WTC11 (cell line): ENCODE results near the gene MPST. TPM values are rescaled to one million over a fixed set of nuclear protein-coding genes. Genes with fewer than 3 reads are reported as not detected.

Source experiments
- ATAC-seq: fragments of 200-7000 bp; cut with Tn5 transposase; 2 replicates; pipeline ENCODE4 v1.10.0; 2021; ENCODE audit warnings: mild to moderate bottlenecking, moderate library complexity
- CTCF ChIA-PET: fragments of 300-600 bp; sonication (Branson Sonifier 250); formaldehyde crosslinking; loops from one replicate; lab custom pipeline; 2021; ENCODE audit warnings: antibody characterized with exemption; lab: Charles Lee
- POLR2A ChIA-PET: fragments of 350-600 bp; sonication (Branson Sonifier 250); formaldehyde crosslinking; loops from one replicate; lab custom pipeline; 2021; ENCODE audit warnings: antibody characterized with exemption; lab: Charles Lee
- DNase-seq: peaks from one replicate; pipeline ENCODE4 v3.0.0; 2021; ENCODE audit warnings: low spot score
- H3K27ac Mint-ChIP-seq: 2 replicates; pipeline ENCODE4 v1.8.0; 2021; ENCODE audit warnings: mixed read lengths
- H3K27me3 Mint-ChIP-seq: 2 replicates; pipeline ENCODE4 v1.8.0; 2021; ENCODE audit warnings: low read depth, mild to moderate bottlenecking, moderate library complexity, mixed read lengths
- H3K36me3 Mint-ChIP-seq: 2 replicates; pipeline ENCODE4 v1.8.0; 2021; ENCODE audit warnings: mixed read lengths
- H3K4me1 Mint-ChIP-seq: 2 replicates; pipeline ENCODE4 v1.8.0; 2022; ENCODE audit warnings: mixed read lengths
- H3K4me3 Mint-ChIP-seq: 2 replicates; pipeline ENCODE4 v1.8.0; 2021; ENCODE audit warnings: mild to moderate bottlenecking, moderate library complexity, mixed read lengths
- H3K9me3 Mint-ChIP-seq: 2 replicates; pipeline ENCODE4 v1.8.0; 2021; ENCODE audit warnings: mixed read lengths
- CREM ChIP-seq: sonication (generic); formaldehyde crosslinking; IDR thresholded peaks from 2 replicates; pipeline ENCODE4 v1.8.1; 2022; ENCODE audit warnings: mild to moderate bottlenecking, missing genetic modification reagents, moderate library complexity
- E2F1 ChIP-seq: sonication (generic); formaldehyde crosslinking; IDR thresholded peaks from 2 replicates; pipeline ENCODE4 v1.8.0; 2022; ENCODE audit warnings: mild to moderate bottlenecking, missing genetic modification reagents
- ERG ChIP-seq: fragments of 250-450 bp; sonication (Bioruptor Pico); IDR thresholded peaks from 2 replicates; pipeline ENCODE4 v1.8.0; 2021; ENCODE audit warnings: mild to moderate bottlenecking
- FOXK1 ChIP-seq: sonication (generic); formaldehyde crosslinking; IDR thresholded peaks from 2 replicates; pipeline ENCODE4 v1.8.0; 2022; ENCODE audit warnings: mild to moderate bottlenecking, moderate library complexity, missing genetic modification reagents
- FOXP1 ChIP-seq: sonication (generic); formaldehyde crosslinking; IDR thresholded peaks from 2 replicates; pipeline ENCODE4 v1.8.0; 2022; ENCODE audit warnings: missing genetic modification reagents, mild to moderate bottlenecking, moderate library complexity, borderline replicate concordance
- MLX ChIP-seq: sonication (generic); formaldehyde crosslinking; IDR thresholded peaks from 2 replicates; pipeline ENCODE4 v1.8.1; 2023; ENCODE audit warnings: mild to moderate bottlenecking, missing genetic modification reagents, moderate library complexity
- PRDM15 ChIP-seq: sonication (generic); formaldehyde crosslinking; IDR thresholded peaks from 2 replicates; pipeline ENCODE4 v1.8.0; 2022; ENCODE audit warnings: missing genetic modification reagents
- TEAD1 ChIP-seq: sonication (generic); formaldehyde crosslinking; IDR thresholded peaks from 2 replicates; pipeline ENCODE4 v1.8.0; 2022; ENCODE audit warnings: mild to moderate bottlenecking, missing genetic modification reagents
- USF1 ChIP-seq: sonication (generic); formaldehyde crosslinking; IDR thresholded peaks from 2 replicates; pipeline ENCODE4 v1.8.0; 2022; ENCODE audit warnings: mild to moderate bottlenecking, missing genetic modification reagents
- ZBTB21 ChIP-seq: sonication (generic); formaldehyde crosslinking; IDR thresholded peaks from 2 replicates; pipeline ENCODE4 v1.8.1; 2023; ENCODE audit warnings: mild to moderate bottlenecking, missing genetic modification reagents, borderline replicate concordance
- ZNF263 ChIP-seq: sonication (generic); formaldehyde crosslinking; IDR thresholded peaks from 2 replicates; pipeline ENCODE4 v1.8.1; 2022; ENCODE audit warnings: low read depth, mild to moderate bottlenecking, moderate library complexity, missing genetic modification reagents
- ZNF396 ChIP-seq: fragments of 250-450 bp; sonication (Bioruptor Pico); IDR thresholded peaks from 2 replicates; pipeline ENCODE4 v1.8.0; 2021; ENCODE audit warnings: mild to moderate bottlenecking, moderate library complexity, borderline replicate concordance
- ZNF532 ChIP-seq: fragments of 250-450 bp; sonication (Bioruptor Pico); IDR thresholded peaks from 2 replicates; pipeline ENCODE4 v1.9.0; 2021; ENCODE audit warnings: mild to moderate bottlenecking, borderline replicate concordance
- total RNA-seq: library from RNA; stranded (reverse); gene quantifications from 3 replicates; pipeline ENCODE4 v1.2.3, GENCODE V29; 2021

The MPST gene
- total RNA-seq, 1 experiment from 2014 or later = 86.6 TPM

GRCh38 chr22:37014835-37015586 is 4.5 kb upstream of the MPST start (continued):
- TF ChIP-seq E2F1 (CRISPR knock-in tag) (no peak), FOXP1 (CRISPR knock-in tag) (no peak)

- TF ChIP-seq FOXK1 (CRISPR knock-in tag) (no peak), MLX (CRISPR knock-in tag) (no peak)
- no peak overlapping the region for H3K4me3 Mint-ChIP-seq
- H3K9me3 Mint-ChIP-seq = no peaks in the 10 kb centered on the region
- ATAC-seq (no peak), DNase-seq (no peak)
- no peak overlapping the region for H3K27ac Mint-ChIP-seq
- no peaks in the 10 kb centered on the region; the same call in 1 of the 2 replicates for H3K27me3 Mint-ChIP-seq
- ChIA-PET POLR2A (no interaction called here), CTCF (interaction anchor here (1.0 to 4.9 kb wide), 5 partner anchors 17 to 184 kb away, joined by 3 to 13 read pairs (median 4); no protein-coding TSS in a partner anchor)
- no peaks in the 10 kb centered on the region; the same call in 1 of the 2 replicates for H3K36me3 Mint-ChIP-seq
- peaks cover 18% of the 10 kb centered on the region for H3K4me1 Mint-ChIP-seq
These were observed 4.0 kb upstream of the MPST start for GRCh38 chr22:37015587-37015878.

- 0 out of 2 replicates have a peak, but pooled peaks have one; percentile 18 for TF ChIP-seq ZNF263
- TF ChIP-seq ERG (CRISPR knock-in tag) = no peak
- TF ChIP-seq CREM (CRISPR knock-in tag) = no peak
- no peak for TF ChIP-seq TEAD1 (CRISPR knock-in tag)
- H3K36me3 Mint-ChIP-seq = no peaks in the 10 kb centered on the region; the same call in 1 of the 2 replicates
- H3K4me1 Mint-ChIP-seq = peaks cover 23% of the 10 kb centered on the region
- H3K9me3 Mint-ChIP-seq = no peaks in the 10 kb centered on the region
- no peaks in the 10 kb centered on the region; the same call in 1 of the 2 replicates for H3K27me3 Mint-ChIP-seq
- DNase-seq = no peak
- no peak overlapping the region for H3K4me3 Mint-ChIP-seq
- ChIA-PET POLR2A (no interaction called here), CTCF (interaction anchor here (0.8 to 4.9 kb wide), 5 partner anchors 18 to 183 kb away, joined by 3 to 13 read pairs (median 3); no protein-coding TSS in a partner anchor)
- no peak overlapping the region for H3K27ac Mint-ChIP-seq
- no peak for ATAC-seq
These were observed 3.2 kb upstream of the MPST start for GRCh38 chr22:37016134-37016910.

GRCh38 chr22:37017356-37017755 is 2.2 kb upstream of the MPST start:
- DNase-seq (no peak), ATAC-seq (no peak)
- no peak overlapping the region for H3K4me3 Mint-ChIP-seq
- H3K4me1 Mint-ChIP-seq = peaks cover 29% of the 10 kb centered on the region
- POLR2A ChIA-PET = no interaction called here
- H3K27me3 Mint-ChIP-seq = no peaks in the 10 kb centered on the region
- H3K27ac Mint-ChIP-seq = no peak overlapping the region
- CTCF ChIA-PET = interaction anchor here (1.1 to 4.9 kb wide), 4 partner anchors 19 to 40 kb away, joined by 3 to 13 read pairs (median 10); no protein-coding TSS in a partner anchor
- no peaks in the 10 kb centered on the region for H3K9me3 Mint-ChIP-seq
- no peaks in the 10 kb centered on the region; the same call in 1 of the 2 replicates for H3K36me3 Mint-ChIP-seq
- TF ChIP-seq ZNF396 (no peak), USF1 (CRISPR knock-in tag) (no peak), ZNF532 (no peak), ZBTB21 (CRISPR knock-in tag) (no peak), PRDM15 (CRISPR knock-in tag) (no peak)
